Neural cell (in vitro differentiated cells): ENCODE measurements around the gene LMOD3. TPM values are rescaled to one million over a fixed set of nuclear protein-coding genes. Genes with fewer than 3 reads are reported as not detected.

Experiments used
- H2AFZ ChIP-seq: fragments of 200-600, 300-800 bp; sonication (generic), shearing (Covaris generic); 2 replicates; pipeline ENCODE4 v1.6.0; 2014; ENCODE audit warnings: low read depth, mild to moderate bottlenecking, antibody characterized with exemption, low read length, moderate library complexity
- H3F3A ChIP-seq: fragments of 200-600 bp; shearing (Covaris generic); 2 replicates; pipeline ENCODE4 v1.6.1; 2016; ENCODE audit warnings: mild to moderate bottlenecking, moderate library complexity, mixed read lengths, antibody characterized with exemption, low read length; ENCODE audit not compliant: insufficient read depth, poor library complexity, severe bottlenecking
- H3K27ac ChIP-seq: fragments of 200-600, 300-800 bp; sonication (generic), shearing (Covaris generic); 2 replicates; pipeline ENCODE4 v1.5.1; 2014; ENCODE audit warnings: mild to moderate bottlenecking, low read length, moderate library complexity
- H3K27me3 ChIP-seq: fragments of 300-800, 200-600 bp; sonication (generic), shearing (Covaris generic); 2 replicates; pipeline ENCODE4 v1.6.0; 2014; ENCODE audit warnings: mild to moderate bottlenecking, low read depth, low read length, moderate library complexity; ENCODE audit not compliant: insufficient read depth
- H3K36me3 ChIP-seq: fragments of 300-800, 200-600 bp; sonication (generic), shearing (Covaris generic); 2 replicates; pipeline ENCODE4 v1.5.1; 2014; ENCODE audit warnings: mild to moderate bottlenecking, antibody characterized with exemption, low read length, moderate library complexity; ENCODE audit not compliant: insufficient read depth
- H3K4me2 ChIP-seq: fragments of 300-800, 200-600 bp; sonication (generic), shearing (Covaris generic); 2 replicates; pipeline ENCODE4 v1.6.0; 2014; ENCODE audit warnings: mild to moderate bottlenecking, low read length
- H3K4me3 ChIP-seq: fragments of 300-800, 200-600 bp; sonication (generic), shearing (Covaris generic); 2 replicates; pipeline ENCODE4 v1.5.1; 2014; ENCODE audit warnings: mild to moderate bottlenecking, low read length, moderate library complexity
- H3K79me2 ChIP-seq: fragments of 200-600 bp; shearing (Covaris generic); replicated peaks from 2 replicates; pipeline ENCODE4 v1.6.0; 2014; ENCODE audit warnings: mild to moderate bottlenecking, low read length, moderate library complexity; ENCODE audit not compliant: insufficient read depth
- H3K9ac ChIP-seq: fragments of 300-800, 200-600 bp; sonication (generic), shearing (Covaris generic); 2 replicates; pipeline ENCODE4 v1.6.1; 2016; ENCODE audit warnings: mild to moderate bottlenecking, low read length, mixed read lengths
- H3K9me2 ChIP-seq: fragments of 200-600 bp; shearing (Covaris generic); 2 replicates; pipeline ENCODE4 v1.6.1; 2016; ENCODE audit warnings: mild to moderate bottlenecking, low read length, mixed read lengths; ENCODE audit not compliant: insufficient read depth
- H3K9me3 ChIP-seq: fragments of 200-600, 300-800 bp; sonication (generic), shearing (Covaris generic); 2 replicates; pipeline ENCODE4 v1.6.1; 2016; ENCODE audit warnings: mild to moderate bottlenecking, mixed run types, low read length, moderate library complexity, mixed read lengths
- H4K20me1 ChIP-seq: fragments of 200-600 bp; shearing (Covaris generic); 2 replicates; pipeline ENCODE4 v1.6.1; 2016; ENCODE audit warnings: mild to moderate bottlenecking, mixed run types; ENCODE audit not compliant: insufficient read depth
- CTCF ChIP-seq: fragments of 450-650 bp; IDR thresholded peaks from 2 replicates; pipeline ENCODE4 v1.5.1; 2014; ENCODE audit warnings: antibody characterized with exemption, mild to moderate bottlenecking, moderate library complexity; ENCODE audit not compliant: poor library complexity, severe bottlenecking
- EP300 ChIP-seq: fragments of 450-650 bp; conservative IDR thresholded peaks from 2 replicates; pipeline ENCODE4 v1.6.1; 2014; ENCODE audit warnings: antibody characterized with exemption, mild to moderate bottlenecking, moderate library complexity; ENCODE audit not compliant: poor library complexity, severe bottlenecking
- EZH2 ChIP-seq: fragments of 200-600, 300-800 bp; shearing (Covaris generic), sonication (generic); IDR thresholded peaks from 2 replicates; pipeline ENCODE4 v1.6.1; 2014; ENCODE audit warnings: antibody characterized with exemption, low read length, borderline replicate concordance, mild to moderate bottlenecking; ENCODE audit not compliant: insufficient read depth, poor library complexity, severe bottlenecking
- MXI1 ChIP-seq: fragments of 450-650 bp; conservative IDR thresholded peaks from 2 replicates; pipeline ENCODE4 v1.6.1; 2014; ENCODE audit warnings: antibody characterized with exemption, mild to moderate bottlenecking; ENCODE audit not compliant: poor library complexity, severe bottlenecking
- POLR2AphosphoS5 ChIP-seq: IDR thresholded peaks from 2 replicates; pipeline ENCODE4 v1.6.1; 2012
- RAD21 ChIP-seq: fragments of 450-650 bp; conservative IDR thresholded peaks from 2 replicates; pipeline ENCODE4 v1.6.1; 2014; ENCODE audit warnings: antibody characterized with exemption, mild to moderate bottlenecking, moderate library complexity
- REST ChIP-seq: IDR thresholded peaks from 2 replicates; pipeline ENCODE4 v1.6.1; 2012; ENCODE audit warnings: borderline replicate concordance
- SMC3 ChIP-seq: fragments of 450-650 bp; conservative IDR thresholded peaks from 2 replicates; pipeline ENCODE4 v1.6.1; 2014; ENCODE audit warnings: antibody characterized with exemption, mild to moderate bottlenecking, moderate library complexity; ENCODE audit not compliant: poor library complexity
- TAF1 ChIP-seq: IDR thresholded peaks from 2 replicates; pipeline ENCODE4 v1.6.1; 2012; ENCODE audit warnings: low read depth
- polyA plus RNA-seq: library from polyadenylated mRNA; depleted of rRNA; stranded (reverse); fragments of >200 nt; gene quantifications from 2 replicates; pipeline ENCODE4 v1.2.3, GENCODE V29; 2014

The LMOD3 gene
- polyA plus RNA-seq, 1 donor from 2014 or later: not detected

GRCh38 chr3:69166446-69166845 is 44.1 kb upstream of the LMOD3 start:
- Histone ChIP-seq H3K27me3 (no peaks in the 10 kb centered on the region), H4K20me1 (no peaks in the 10 kb centered on the region), H3K9ac (no peak overlapping the region), H2AFZ (no peak overlapping the region), H3K9me3 (no peaks in the 10 kb centered on the region), H3K36me3 (no peaks in the 10 kb centered on the region), H3F3A (no peaks in the 10 kb centered on the region), H3K79me2 (no peaks in the 10 kb centered on the region), H3K4me2 (no peak overlapping the region), H3K9me2 (no peaks in the 10 kb centered on the region), H3K27ac (no peak overlapping the region), H3K4me3 (no peak overlapping the region)
- TF ChIP-seq REST (no peak), RAD21 (no peak), CTCF (no peak), MXI1 (no peak), POLR2AphosphoS5 (no peak), EP300 (no peak), TAF1 (no peak), EZH2 (no peak), SMC3 (no peak)

- Histone ChIP-seq H3K9me2 (no peaks in the 10 kb centered on the region), H3K4me3 (no peak overlapping the region), H3K27me3 (no peaks in the 10 kb centered on the region), H3K36me3 (no peaks in the 10 kb centered on the region), H3K9ac (no peak overlapping the region), H3K4me2 (no peak overlapping the region), H3K9me3 (no peaks in the 10 kb centered on the region), H2AFZ (no peak overlapping the region), H4K20me1 (no peaks in the 10 kb centered on the region), H3F3A (no peaks in the 10 kb centered on the region), H3K27ac (no peak overlapping the region), H3K79me2 (no peaks in the 10 kb centered on the region)
- TF ChIP-seq REST: no peak
- TF ChIP-seq EZH2: no peak
- no peak for TF ChIP-seq EP300
- no peak for TF ChIP-seq RAD21
- no peak for TF ChIP-seq POLR2AphosphoS5
- TF ChIP-seq SMC3: no peak
- TF ChIP-seq TAF1: no peak
- TF ChIP-seq MXI1: no peak
- no peak for TF ChIP-seq CTCF
Observed at GRCh38 chr3:69165744-69166143, 43.3 kb upstream of the LMOD3 start.
